AG09309 (cell line): ENCODE measurements around the gene AGPAT4.

Source experiments
- DNase-seq: peaks from one replicate; pipeline ENCODE4 v3.0.0-alpha.2; 2010; ENCODE audit warnings: low read depth
- H3K4me3 ChIP-seq: 2 replicates; pipeline ENCODE4 v1.5.1; 2011; ENCODE audit warnings: mild to moderate bottlenecking, low read depth, low read length, moderate library complexity; ENCODE audit not compliant: control insufficient read depth
- TF ChIP-seq, protein P1 (sequence below): IDR thresholded peaks from 2 replicates; pipeline ENCODE4 v1.5.1; 2011; ENCODE audit warnings: mild to moderate bottlenecking, low read depth, low read length, inconsistent platforms; ENCODE audit not compliant: insufficient read depth, control insufficient read depth; ENCODE audit errors: missing control alignments

The AGPAT4 gene

DNA sequence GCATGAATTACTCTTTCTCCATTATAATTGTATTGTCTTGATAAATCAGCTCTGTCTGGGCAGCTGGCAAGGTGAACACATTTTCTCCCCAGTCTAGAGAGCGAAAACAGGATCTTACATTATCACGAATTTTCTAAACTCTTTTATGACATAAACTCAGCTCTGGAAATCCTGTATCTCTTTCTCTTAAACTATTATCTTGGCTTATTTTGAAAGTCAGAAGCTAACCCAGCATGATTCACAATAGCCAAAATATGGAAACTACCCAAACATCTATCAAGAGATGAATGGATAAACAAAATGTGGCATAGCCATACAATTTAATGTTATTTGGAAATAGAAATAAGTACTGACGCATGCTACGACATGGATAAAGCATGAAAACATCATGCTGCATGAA, 25.9 kb upstream of the AGPAT4 start:
- TF ChIP-seq, protein P1, sequence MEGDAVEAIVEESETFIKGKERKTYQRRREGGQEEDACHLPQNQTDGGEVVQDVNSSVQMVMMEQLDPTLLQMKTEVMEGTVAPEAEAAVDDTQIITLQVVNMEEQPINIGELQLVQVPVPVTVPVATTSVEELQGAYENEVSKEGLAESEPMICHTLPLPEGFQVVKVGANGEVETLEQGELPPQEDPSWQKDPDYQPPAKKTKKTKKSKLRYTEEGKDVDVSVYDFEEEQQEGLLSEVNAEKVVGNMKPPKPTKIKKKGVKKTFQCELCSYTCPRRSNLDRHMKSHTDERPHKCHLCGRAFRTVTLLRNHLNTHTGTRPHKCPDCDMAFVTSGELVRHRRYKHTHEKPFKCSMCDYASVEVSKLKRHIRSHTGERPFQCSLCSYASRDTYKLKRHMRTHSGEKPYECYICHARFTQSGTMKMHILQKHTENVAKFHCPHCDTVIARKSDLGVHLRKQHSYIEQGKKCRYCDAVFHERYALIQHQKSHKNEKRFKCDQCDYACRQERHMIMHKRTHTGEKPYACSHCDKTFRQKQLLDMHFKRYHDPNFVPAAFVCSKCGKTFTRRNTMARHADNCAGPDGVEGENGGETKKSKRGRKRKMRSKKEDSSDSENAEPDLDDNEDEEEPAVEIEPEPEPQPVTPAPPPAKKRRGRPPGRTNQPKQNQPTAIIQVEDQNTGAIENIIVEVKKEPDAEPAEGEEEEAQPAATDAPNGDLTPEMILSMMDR = no peak
- H3K4me3 ChIP-seq = no peak overlapping the region
- no peak for DNase-seq

DNA sequence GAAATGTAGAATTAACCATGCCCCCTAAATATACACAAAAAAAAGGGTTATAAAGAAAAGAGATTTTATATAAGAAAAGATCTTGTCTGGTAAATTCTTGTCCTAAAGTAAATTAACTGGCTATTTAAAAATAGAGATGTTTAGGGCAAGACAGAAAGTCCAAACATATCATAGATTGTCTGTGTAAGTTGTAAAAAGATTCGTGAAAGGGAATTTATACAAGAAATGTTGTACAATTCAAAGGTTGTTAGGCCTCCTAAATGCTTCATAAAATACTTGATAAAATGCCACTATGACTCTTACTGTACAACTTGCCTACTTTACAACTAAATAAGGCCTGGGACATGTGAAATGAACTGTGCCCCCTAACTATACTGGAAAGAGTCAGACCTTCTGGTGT, 21.9 kb upstream of the AGPAT4 start:
- DNase-seq = no peak
- H3K4me3 ChIP-seq = no peak overlapping the region
- TF ChIP-seq, protein P1 = no peak

DNA sequence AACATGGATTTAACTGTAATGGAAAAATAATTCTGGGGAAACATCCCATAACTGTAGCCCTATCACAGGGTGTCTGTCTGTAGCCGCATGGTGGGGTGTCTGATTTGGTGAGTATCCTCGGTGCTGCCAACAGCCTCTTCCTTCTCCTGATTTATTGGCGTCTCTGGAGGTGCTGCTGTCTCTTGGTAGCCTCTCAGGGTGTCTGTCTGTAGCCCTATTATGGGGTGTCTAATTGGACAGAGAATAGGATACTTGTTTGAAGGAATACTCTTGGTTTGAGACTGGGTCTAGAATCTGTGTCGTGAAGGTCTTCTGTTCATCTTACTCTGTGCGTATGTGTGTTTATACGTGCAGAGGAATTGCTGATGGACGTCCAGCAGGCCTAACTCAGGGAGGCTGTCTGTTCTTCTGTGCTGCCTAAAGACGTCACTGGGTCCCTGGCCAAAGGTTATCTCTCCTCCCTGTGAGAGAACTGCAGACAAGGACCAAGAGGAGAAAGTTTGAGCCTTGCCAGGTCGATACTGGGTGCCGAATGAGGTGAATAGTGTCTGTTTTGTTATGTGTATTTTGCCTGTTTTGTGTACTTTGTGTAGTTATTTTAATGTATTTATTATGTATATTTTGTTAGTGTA, 18.9 kb upstream of the AGPAT4 start:
- H3K4me3 ChIP-seq = no peak overlapping the region
- TF ChIP-seq, protein P1 = no peak
- DNase-seq = no peak

DNA sequence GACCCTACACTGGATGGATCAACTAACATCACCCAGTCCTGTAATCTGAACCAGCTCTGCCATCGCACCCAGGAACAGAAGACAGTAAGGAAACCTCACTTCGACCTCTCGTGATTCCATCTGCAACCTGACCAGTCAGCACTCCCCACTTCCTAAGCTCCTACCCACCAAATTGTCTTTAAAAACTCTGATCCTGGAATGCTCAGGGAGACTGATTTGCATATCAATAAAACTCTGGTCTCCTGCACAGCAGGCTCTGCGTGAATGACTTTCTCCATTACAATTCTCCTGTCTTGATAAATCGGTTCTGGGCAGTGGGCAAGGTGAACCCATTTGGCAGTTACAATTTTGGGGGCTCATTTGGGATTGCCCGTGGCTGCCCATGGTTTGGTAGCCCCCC, 18.3 kb upstream of the AGPAT4 start:
- DNase-seq = no peak
- TF ChIP-seq, protein P1 = no peak
- H3K4me3 ChIP-seq = no peak overlapping the region

DNA sequence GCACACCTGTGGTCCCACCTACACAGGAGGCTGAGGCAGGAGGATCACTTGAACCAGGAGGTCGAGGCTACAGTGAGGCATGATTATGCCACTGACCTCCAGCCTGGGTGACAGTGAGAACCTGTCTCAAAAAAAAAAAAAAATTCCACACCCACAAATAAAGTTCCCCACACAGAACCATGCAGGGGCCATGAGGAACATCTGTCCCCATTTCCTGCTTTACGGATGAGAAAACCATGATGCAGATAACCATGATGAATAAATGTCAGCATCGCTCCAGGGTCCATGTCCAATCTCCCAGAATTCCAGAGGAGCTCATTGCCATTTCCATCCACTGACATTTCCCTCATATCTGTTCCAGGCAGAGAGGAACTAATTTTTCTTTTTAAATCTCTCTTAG, 16.9 kb upstream of the AGPAT4 start:
- H3K4me3 ChIP-seq = no peak overlapping the region
- TF ChIP-seq, protein P1 = no peak
- no peak for DNase-seq

DNA sequence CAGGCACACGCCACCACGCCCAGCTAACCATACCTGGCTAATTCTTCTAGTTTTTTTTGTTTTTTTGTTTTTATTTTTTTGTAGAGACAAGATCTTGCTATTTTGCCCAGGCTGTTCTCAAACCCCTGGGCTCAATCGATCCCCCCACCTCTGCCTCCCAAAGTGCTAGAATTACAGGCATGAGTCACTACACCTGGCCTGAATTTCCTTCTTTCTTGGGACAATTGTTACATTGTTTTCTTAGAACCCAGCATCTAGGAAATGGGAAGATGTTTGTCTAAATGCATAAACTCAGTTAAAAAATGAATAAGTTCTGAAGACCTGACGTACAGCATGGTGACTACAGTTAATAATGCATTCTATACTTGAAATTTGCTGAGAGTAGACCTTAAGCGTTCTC, 10.8 kb upstream of the AGPAT4 start:
- DNase-seq = no peak
- TF ChIP-seq, protein P1 = no peak
- no peak overlapping the region for H3K4me3 ChIP-seq

DNA sequence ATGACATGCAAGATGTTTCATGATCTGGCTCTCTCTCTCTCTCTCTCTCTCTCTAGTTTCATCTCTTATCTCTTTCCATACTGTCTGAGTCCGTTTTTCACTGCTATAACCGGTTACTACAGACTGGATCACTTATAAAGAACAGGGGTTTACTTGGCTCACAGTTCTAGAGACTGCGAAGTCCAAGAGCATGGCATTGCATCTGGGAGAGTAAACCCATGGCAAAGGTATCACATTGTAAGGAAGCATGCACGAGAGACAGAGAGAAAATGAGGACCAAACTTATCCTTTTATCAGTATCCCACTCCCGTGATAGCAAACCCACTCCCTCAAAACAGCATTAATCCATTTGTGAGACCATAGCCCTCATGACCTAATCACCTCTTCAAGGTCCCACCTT, 7.2 kb upstream of the AGPAT4 start:
- DNase-seq = no peak
- TF ChIP-seq, protein P1 = no peak
- H3K4me3 ChIP-seq = no peak overlapping the region
